Neural progenitor cell (in vitro differentiated cells): ENCODE results near the gene SMARCA4.

Source experiments
- EZH2 ChIP-seq: fragments of 200-600 bp; sonication (generic); IDR thresholded peaks from 2 replicates; pipeline ENCODE4 v1.6.1; 2017; ENCODE audit warnings: antibody characterized with exemption, mild to moderate bottlenecking, moderate library complexity
- TF ChIP-seq, protein P1 (sequence below): fragments of 200-600 bp; sonication (generic); IDR thresholded peaks from 2 replicates; pipeline ENCODE4 v1.5.1; 2017; ENCODE audit warnings: antibody characterized with exemption, mild to moderate bottlenecking

DNA sequence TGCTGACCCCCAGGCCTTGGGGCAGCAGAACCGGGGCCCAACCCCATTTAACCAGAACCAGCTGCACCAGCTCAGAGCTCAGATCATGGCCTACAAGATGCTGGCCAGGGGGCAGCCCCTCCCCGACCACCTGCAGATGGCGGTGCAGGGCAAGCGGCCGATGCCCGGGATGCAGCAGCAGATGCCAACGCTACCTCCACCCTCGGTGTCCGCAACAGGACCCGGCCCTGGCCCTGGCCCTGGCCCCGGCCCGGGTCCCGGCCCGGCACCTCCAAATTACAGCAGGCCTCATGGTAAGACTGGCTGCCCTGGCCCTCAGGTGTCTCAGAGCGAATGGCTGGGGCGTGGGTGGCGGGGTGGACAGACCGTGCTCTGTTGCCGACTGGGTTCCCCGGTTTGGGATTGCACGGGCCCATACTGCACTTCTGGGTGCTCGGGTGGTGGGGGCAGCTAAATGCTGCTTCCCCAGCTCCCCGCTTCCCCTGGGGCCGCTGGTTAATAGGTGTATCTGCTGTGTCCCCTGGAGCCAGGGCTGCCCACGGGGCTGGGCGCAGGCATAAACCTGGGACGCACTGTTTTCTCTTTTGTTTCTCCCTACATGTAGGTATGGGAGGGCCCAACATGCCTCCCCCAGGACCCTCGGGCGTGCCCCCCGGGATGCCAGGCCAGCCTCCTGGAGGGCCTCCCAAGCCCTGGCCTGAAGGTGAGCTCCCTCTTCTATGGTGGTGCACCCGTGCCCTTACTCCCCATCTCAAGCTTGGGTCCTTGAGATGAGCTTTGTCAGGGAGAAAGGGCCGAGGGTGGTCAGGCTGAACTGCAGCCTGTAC is 25.7 kb downstream of the SMARCA4 start:
- TF ChIP-seq, protein P1, sequence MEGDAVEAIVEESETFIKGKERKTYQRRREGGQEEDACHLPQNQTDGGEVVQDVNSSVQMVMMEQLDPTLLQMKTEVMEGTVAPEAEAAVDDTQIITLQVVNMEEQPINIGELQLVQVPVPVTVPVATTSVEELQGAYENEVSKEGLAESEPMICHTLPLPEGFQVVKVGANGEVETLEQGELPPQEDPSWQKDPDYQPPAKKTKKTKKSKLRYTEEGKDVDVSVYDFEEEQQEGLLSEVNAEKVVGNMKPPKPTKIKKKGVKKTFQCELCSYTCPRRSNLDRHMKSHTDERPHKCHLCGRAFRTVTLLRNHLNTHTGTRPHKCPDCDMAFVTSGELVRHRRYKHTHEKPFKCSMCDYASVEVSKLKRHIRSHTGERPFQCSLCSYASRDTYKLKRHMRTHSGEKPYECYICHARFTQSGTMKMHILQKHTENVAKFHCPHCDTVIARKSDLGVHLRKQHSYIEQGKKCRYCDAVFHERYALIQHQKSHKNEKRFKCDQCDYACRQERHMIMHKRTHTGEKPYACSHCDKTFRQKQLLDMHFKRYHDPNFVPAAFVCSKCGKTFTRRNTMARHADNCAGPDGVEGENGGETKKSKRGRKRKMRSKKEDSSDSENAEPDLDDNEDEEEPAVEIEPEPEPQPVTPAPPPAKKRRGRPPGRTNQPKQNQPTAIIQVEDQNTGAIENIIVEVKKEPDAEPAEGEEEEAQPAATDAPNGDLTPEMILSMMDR = no peak
- TF ChIP-seq EZH2 = no peak
